ENCODE measurements around the gene TAC4. TPM values are rescaled to one million over a fixed set of nuclear protein-coding genes. Genes with fewer than 3 reads are reported as not detected.

Gene TAC4
- total and polyA plus RNA-seq, 9 of the 15 experiments (the other 6 are each of a cell fraction or from before 2014, with no cell fraction given): 0.17 TPM; not detected in 8

DNA sequence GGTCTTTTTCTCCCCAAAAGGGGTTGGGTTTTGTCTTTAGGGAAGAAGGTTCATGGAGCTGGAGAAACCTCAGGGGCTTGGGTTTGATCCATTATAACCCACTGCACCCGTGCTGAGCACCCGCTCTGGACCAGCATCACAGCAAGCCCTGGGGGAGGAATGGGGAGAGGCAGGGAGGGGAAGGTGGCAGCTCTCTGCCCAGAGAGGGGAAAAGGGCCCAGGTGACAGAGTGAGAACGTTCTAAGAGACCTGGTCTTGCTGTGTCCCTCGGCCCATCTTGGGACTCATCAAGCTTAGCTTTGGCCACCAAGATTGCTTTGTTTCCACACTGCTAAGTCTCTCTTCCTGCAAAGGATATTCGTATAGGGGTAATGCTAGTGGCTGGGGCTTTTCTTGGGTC lies 38.2 kb upstream of the TAC4 start:
- CTCF ChIA-PET (ENCODE audit: low intra/inter-chr PET ratio): interaction anchor here (1.3 kb wide), 1 partner anchor 112 kb away, joined by 4 read pairs; no protein-coding TSS in a partner anchor
- no peak for FAIRE-seq
- in situ Hi-C loops (cut with MboI): no loop called here
- peaks cover 0 to 10% of the 10 kb centered on the region in 2 experiments; a peak in 2 of 5 replicates for H3K4me1 ChIP-seq (replicated peaks in 1 of 2; ENCODE audit: control insufficient read depth in 2 of 2, insufficient read depth in 2 of 2, low read length in 2 of 2)
- H3K79me2 ChIP-seq (ENCODE audit: control insufficient read depth, insufficient read depth, low read length): no peaks in the 10 kb centered on the region
- no peak for ATAC-seq
- intact Hi-C loops (cut with micrococcal nuclease): loop anchor here (10.0 kb wide), 1 partner anchor 199 kb away; no protein-coding TSS in a partner anchor
- no TSS peak for BruUV-seq (replicated peaks)
- H3K9ac ChIP-seq (ENCODE audit: insufficient read depth in 1 of 2, low read depth in 2 of 2, low read length in 2 of 2): no peak overlapping the region
- no peak overlapping the region for H3K4me2 ChIP-seq (ENCODE audit: insufficient read depth, low read length)
- no peak overlapping the region for H2AFZ ChIP-seq (ENCODE audit: low read depth, low read length)
- H3K9me3 ChIP-seq (replicated peaks; ENCODE audit: control insufficient read depth, insufficient read depth, low read depth, low read length): no peaks in the 10 kb centered on the region
- no peak overlapping the region for H3K4me3 ChIP-seq
- no peak overlapping the region for H3K27ac ChIP-seq (ENCODE audit: extremely low read depth, low read depth, low read length)
- no peaks in the 10 kb centered on the region for H4K20me1 ChIP-seq (replicated peaks; ENCODE audit: control insufficient read depth, insufficient read depth, low read length)
- H3K27me3 ChIP-seq (ENCODE audit: control insufficient read depth in 2 of 2, insufficient read depth in 2 of 2, low read length in 2 of 2): peaks cover 18 to 70% of the 10 kb centered on the region in 2 experiments
- no peaks in the 10 kb centered on the region for H3K36me3 ChIP-seq (ENCODE audit: control insufficient read depth, insufficient read depth, low read length)
- 0% methylated on average over 5 of the region's 5 CpGs for WGBS (ENCODE audit: insufficient coverage, low coverage, missing lambda C conversion rate)
- H3K9me1 ChIP-seq (ENCODE audit: control insufficient read depth, insufficient read depth, low read length): no peaks in the 10 kb centered on the region
- no peak for DNase-seq (ENCODE audit: extremely low read depth in 1 of 4, low spot score in 3 of 4)
- POLR2A ChIA-PET: interaction anchor here (1.1 kb wide), 1 partner anchor 10 kb away, joined by 4 read pairs; no protein-coding TSS in a partner anchor
- TF ChIP-seq U2AF2 (optimal IDR thresholded peaks at IDR 0.05; ENCODE audit: low read depth, low read length) (no peak), POLR2AphosphoS2 (IDR thresholded peaks at IDR 0.05; ENCODE audit: low read length) (no peak), RAD21 (CRISPR knock-in tag; conservative IDR thresholded peaks at IDR 0.05 in 1 of 2, IDR thresholded peaks at IDR 0.05 in 1 of 2) (no peak), KLF16 (IDR thresholded peaks at IDR 0.05) (no peak), ZNF717 (CRISPR knock-in tag; IDR thresholded peaks at IDR 0.05) (no peak), ADNP (tag; IDR thresholded peaks at IDR 0.05) (no peak), TAF9B (IDR thresholded peaks at IDR 0.05; ENCODE audit: partially characterized antibody) (no peak), PHF21A (IDR thresholded peaks at IDR 0.05; ENCODE audit: borderline replicate concordance, low read depth) (no peak), ZNF146 (CRISPR knock-in tag; IDR thresholded peaks at IDR 0.05; ENCODE audit: unreplicated experiment) (no peak), GATAD2A (IDR thresholded peaks at IDR 0.05) (no peak), PHB2 (IDR thresholded peaks at IDR 0.05; ENCODE audit: low read depth) (no peak)
- TF ChIP-seq, protein P1, sequence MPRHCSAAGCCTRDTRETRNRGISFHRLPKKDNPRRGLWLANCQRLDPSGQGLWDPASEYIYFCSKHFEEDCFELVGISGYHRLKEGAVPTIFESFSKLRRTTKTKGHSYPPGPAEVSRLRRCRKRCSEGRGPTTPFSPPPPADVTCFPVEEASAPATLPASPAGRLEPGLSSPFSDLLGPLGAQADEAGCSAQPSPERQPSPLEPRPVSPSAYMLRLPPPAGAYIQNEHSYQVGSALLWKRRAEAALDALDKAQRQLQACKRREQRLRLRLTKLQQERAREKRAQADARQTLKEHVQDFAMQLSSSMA (CRISPR knock-in tag; IDR thresholded peaks at IDR 0.05): no peak
- TF ChIP-seq, protein P2, sequence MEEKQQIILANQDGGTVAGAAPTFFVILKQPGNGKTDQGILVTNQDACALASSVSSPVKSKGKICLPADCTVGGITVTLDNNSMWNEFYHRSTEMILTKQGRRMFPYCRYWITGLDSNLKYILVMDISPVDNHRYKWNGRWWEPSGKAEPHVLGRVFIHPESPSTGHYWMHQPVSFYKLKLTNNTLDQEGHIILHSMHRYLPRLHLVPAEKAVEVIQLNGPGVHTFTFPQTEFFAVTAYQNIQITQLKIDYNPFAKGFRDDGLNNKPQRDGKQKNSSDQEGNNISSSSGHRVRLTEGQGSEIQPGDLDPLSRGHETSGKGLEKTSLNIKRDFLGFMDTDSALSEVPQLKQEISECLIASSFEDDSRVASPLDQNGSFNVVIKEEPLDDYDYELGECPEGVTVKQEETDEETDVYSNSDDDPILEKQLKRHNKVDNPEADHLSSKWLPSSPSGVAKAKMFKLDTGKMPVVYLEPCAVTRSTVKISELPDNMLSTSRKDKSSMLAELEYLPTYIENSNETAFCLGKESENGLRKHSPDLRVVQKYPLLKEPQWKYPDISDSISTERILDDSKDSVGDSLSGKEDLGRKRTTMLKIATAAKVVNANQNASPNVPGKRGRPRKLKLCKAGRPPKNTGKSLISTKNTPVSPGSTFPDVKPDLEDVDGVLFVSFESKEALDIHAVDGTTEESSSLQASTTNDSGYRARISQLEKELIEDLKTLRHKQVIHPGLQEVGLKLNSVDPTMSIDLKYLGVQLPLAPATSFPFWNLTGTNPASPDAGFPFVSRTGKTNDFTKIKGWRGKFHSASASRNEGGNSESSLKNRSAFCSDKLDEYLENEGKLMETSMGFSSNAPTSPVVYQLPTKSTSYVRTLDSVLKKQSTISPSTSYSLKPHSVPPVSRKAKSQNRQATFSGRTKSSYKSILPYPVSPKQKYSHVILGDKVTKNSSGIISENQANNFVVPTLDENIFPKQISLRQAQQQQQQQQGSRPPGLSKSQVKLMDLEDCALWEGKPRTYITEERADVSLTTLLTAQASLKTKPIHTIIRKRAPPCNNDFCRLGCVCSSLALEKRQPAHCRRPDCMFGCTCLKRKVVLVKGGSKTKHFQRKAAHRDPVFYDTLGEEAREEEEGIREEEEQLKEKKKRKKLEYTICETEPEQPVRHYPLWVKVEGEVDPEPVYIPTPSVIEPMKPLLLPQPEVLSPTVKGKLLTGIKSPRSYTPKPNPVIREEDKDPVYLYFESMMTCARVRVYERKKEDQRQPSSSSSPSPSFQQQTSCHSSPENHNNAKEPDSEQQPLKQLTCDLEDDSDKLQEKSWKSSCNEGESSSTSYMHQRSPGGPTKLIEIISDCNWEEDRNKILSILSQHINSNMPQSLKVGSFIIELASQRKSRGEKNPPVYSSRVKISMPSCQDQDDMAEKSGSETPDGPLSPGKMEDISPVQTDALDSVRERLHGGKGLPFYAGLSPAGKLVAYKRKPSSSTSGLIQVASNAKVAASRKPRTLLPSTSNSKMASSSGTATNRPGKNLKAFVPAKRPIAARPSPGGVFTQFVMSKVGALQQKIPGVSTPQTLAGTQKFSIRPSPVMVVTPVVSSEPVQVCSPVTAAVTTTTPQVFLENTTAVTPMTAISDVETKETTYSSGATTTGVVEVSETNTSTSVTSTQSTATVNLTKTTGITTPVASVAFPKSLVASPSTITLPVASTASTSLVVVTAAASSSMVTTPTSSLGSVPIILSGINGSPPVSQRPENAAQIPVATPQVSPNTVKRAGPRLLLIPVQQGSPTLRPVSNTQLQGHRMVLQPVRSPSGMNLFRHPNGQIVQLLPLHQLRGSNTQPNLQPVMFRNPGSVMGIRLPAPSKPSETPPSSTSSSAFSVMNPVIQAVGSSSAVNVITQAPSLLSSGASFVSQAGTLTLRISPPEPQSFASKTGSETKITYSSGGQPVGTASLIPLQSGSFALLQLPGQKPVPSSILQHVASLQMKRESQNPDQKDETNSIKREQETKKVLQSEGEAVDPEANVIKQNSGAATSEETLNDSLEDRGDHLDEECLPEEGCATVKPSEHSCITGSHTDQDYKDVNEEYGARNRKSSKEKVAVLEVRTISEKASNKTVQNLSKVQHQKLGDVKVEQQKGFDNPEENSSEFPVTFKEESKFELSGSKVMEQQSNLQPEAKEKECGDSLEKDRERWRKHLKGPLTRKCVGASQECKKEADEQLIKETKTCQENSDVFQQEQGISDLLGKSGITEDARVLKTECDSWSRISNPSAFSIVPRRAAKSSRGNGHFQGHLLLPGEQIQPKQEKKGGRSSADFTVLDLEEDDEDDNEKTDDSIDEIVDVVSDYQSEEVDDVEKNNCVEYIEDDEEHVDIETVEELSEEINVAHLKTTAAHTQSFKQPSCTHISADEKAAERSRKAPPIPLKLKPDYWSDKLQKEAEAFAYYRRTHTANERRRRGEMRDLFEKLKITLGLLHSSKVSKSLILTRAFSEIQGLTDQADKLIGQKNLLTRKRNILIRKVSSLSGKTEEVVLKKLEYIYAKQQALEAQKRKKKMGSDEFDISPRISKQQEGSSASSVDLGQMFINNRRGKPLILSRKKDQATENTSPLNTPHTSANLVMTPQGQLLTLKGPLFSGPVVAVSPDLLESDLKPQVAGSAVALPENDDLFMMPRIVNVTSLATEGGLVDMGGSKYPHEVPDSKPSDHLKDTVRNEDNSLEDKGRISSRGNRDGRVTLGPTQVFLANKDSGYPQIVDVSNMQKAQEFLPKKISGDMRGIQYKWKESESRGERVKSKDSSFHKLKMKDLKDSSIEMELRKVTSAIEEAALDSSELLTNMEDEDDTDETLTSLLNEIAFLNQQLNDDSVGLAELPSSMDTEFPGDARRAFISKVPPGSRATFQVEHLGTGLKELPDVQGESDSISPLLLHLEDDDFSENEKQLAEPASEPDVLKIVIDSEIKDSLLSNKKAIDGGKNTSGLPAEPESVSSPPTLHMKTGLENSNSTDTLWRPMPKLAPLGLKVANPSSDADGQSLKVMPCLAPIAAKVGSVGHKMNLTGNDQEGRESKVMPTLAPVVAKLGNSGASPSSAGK (IDR thresholded peaks at IDR 0.05): no peak

Measured in K562 (cell line).